Prostate gland (tissue), 2 donors: ENCODE measurements around the gene SUPV3L1. TPM values are rescaled to one million over a fixed set of nuclear protein-coding genes. Genes with fewer than 3 reads are reported as not detected.

Experiments used
- DNase-seq: peaks from one replicate; pipeline ENCODE4 v3.0.0-alpha.2; 2019; ENCODE audit warnings: low spot score
- H3K27ac ChIP-seq, 2 donors: fragments of 200-600 bp; sonication (generic); 2 replicates each; pipeline ENCODE4 v1.5.1; 2017 to 2019
- H3K27me3 ChIP-seq: fragments of 200-600 bp; sonication (generic); replicated peaks from 2 replicates; pipeline ENCODE4 v1.5.1; 2019; ENCODE audit not compliant: insufficient read depth
- H3K36me3 ChIP-seq, 2 donors: fragments of 200-600 bp; sonication (generic); 1 replicate in 1 of 2; 2 replicates in 1 of 2; pipeline versions ENCODE4 v1.5.1 to v1.8.1; 2017 to 2019
- H3K4me1 ChIP-seq: fragments of 200-600 bp; sonication (generic); replicated peaks from 2 replicates; pipeline ENCODE4 v1.5.1; 2019
- H3K4me3 ChIP-seq, 2 donors: fragments of 200-600 bp; sonication (generic); 2 replicates each; pipeline ENCODE4 v1.5.1; 2017 to 2019
- H3K9me3 ChIP-seq: fragments of 200-600 bp; sonication (generic); 2 replicates; pipeline ENCODE4 v1.5.1; 2017
- CTCF ChIP-seq, 4 experiments: fragments of 200-600 bp in 2 of 4; fragments of 450-650 bp in 2 of 4; sonication (generic) in 2 of 4; IDR thresholded peaks; 1 replicate in 3 of 4; 2 replicates in 1 of 4; pipeline ENCODE4 v1.5.1; 2016 to 2019; ENCODE audit warnings: antibody characterized with exemption in 4 of 4, mild to moderate bottlenecking in 2 of 4, moderate library complexity in 2 of 4
- POLR2A ChIP-seq: fragments of 450-650 bp; IDR thresholded peaks from one replicate; pipeline ENCODE4 v1.6.1; 2016; ENCODE audit warnings: antibody characterized with exemption, mild to moderate bottlenecking
- POLR2AphosphoS5 ChIP-seq: sonication (generic); formaldehyde crosslinking; IDR thresholded peaks from one replicate; pipeline ENCODE4 v1.6.1; 2017; ENCODE audit warnings: antibody characterized with exemption
- WGBS: methylation state at CpG from one replicate; pipeline ENCODE4 v1.1.5; 2018; 5-methylcytosine and 5-hydroxymethylcytosine counted together
- intact Hi-C: fragments of 100-400 bp; cut with DNase I; formaldehyde crosslinking; loops from one replicate; pipeline ENCODE4 v1.14.2; 2022
- total RNA-seq, 2 donors: library from RNA; depleted of rRNA; stranded (reverse); fragments of >200 nt; gene quantifications; one replicate each; pipeline ENCODE4 v1.1.0, GENCODE V29; 2016

Gene SUPV3L1
- total RNA-seq, 2 donors from 2014 or later, result 18.5 to 37.0 TPM

- intact Hi-C loops, result no loop called here
- DNase-seq, result no peak
- 83% methylated on average over 2 of the region's 2 CpGs for WGBS
- Histone ChIP-seq H3K4me1 (peaks cover 8% of the 10 kb centered on the region), H3K27me3 (no peaks in the 10 kb centered on the region), H3K4me3 (no peak overlapping the region), H3K9me3 (no peaks in the 10 kb centered on the region), H3K27ac (no peak overlapping the region), H3K36me3 (no peaks in the 10 kb centered on the region)
- TF ChIP-seq POLR2A (no peak), POLR2AphosphoS5 (no peak), CTCF (IDR thresholded peaks at IDR 0.05) (no peak)
These were observed 3.2 kb upstream of the SUPV3L1 start for GRCh38 chr10:69176823-69177222.

DNA sequence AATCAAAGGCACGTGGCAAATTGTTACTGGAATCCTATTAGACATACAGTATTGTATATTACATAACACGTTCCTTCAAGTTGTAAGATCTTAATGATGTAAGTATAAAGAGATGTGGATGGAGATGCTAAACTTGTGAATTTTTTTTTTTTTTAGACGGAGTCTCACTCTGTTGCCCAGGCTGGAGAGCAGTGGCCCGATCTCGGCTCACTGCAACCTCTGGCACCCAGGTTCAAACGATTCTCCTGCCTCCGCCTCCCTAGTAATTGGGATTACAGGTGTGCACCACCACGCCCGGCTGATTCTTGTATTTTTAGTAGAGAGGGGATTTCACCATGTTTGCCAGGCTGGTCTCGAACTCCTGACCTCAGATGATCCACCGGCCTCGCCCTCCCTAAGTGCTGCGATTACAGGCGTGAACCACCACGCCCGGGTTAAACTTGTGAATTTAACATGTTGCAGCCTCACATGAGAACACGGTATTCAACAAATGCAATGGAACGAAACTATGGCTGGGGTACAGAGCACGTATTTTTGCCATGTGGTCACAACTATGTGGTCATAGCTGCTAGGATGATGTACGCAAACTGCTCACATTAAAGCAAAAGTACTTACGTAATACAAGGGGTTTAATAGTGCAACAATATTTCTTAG is 818 bp upstream of the SUPV3L1 start:
- no peaks in the 10 kb centered on the region for H3K9me3 ChIP-seq
- H3K4me1 ChIP-seq, result peaks cover 8% of the 10 kb centered on the region
- H3K27me3 ChIP-seq, result no peaks in the 10 kb centered on the region
- H3K27ac ChIP-seq, result peak overlapping the region; percentile 93 to 95
- DNase-seq, result no peak
- no peaks in the 10 kb centered on the region for H3K36me3 ChIP-seq
- TF ChIP-seq POLR2AphosphoS5, result no peak
- no peak for TF ChIP-seq POLR2A
- no peak for TF ChIP-seq CTCF (IDR thresholded peaks at IDR 0.05)
- peak overlapping the region; percentile 92 to 97 for H3K4me3 ChIP-seq
- intact Hi-C loops, result no loop called here
- WGBS, result 31% methylated on average over 21 of the region's 21 CpGs

- intact Hi-C loops, result loop anchor here (5.0 kb wide), 1 partner anchor 58 kb away; the partner anchor contains the start of gene VPS26A
- Histone ChIP-seq H3K9me3 (no peaks in the 10 kb centered on the region), H3K36me3 (no peaks in the 10 kb centered on the region), H3K4me3 (peak overlapping the region; percentile 92 to 97), H3K4me1 (peaks cover 8% of the 10 kb centered on the region), H3K27me3 (no peaks in the 10 kb centered on the region), H3K27ac (peak overlapping the region; percentile 93 to 95)
- WGBS, result 2% methylated on average over 24 of the region's 29 CpGs
- TF ChIP-seq POLR2A (no peak), POLR2AphosphoS5 (no peak), CTCF (IDR thresholded peaks at IDR 0.05) (no peak)
- DNase-seq, result peak; percentile 10
These were observed 631 bp downstream of the SUPV3L1 start for GRCh38 chr10:69180525-69181204.

- no peak for DNase-seq
- Histone ChIP-seq H3K4me1 (peaks cover 8% of the 10 kb centered on the region), H3K36me3 (no peaks in the 10 kb centered on the region), H3K27me3 (no peaks in the 10 kb centered on the region), H3K9me3 (no peaks in the 10 kb centered on the region), H3K4me3 (peak overlapping the region in 1 of 2 donors; percentile 97), H3K27ac (no peak overlapping the region)
- 63% methylated on average over 1 of the region's 1 CpG for WGBS
- no peak for TF ChIP-seq CTCF (IDR thresholded peaks at IDR 0.05)
- TF ChIP-seq POLR2AphosphoS5, result no peak
- TF ChIP-seq POLR2A, result no peak
- intact Hi-C loops, result loop anchor here (5.0 kb wide), 1 partner anchor 59 kb away; the partner anchor contains the start of gene VPS26A
These were observed 1.4 kb downstream of the SUPV3L1 start for GRCh38 chr10:69181433-69181832.
